Smooth muscle cell (in vitro differentiated cells): ENCODE results near the gene FBXW5. TPM values are rescaled to one million over a fixed set of nuclear protein-coding genes. Genes with fewer than 3 reads are reported as not detected.

ENCODE experiments used
- DNase-seq: peaks from one replicate; lab custom pipeline; 2025; ENCODE audit not compliant: unreplicated experiment; lab: John Stamatoyannopoulos, UW
- H2AFZ ChIP-seq: fragments of 200-600 bp; sonication (generic); 2 replicates; pipeline ENCODE4 v1.6.0; 2016; ENCODE audit warnings: antibody characterized with exemption, low read depth, mild to moderate bottlenecking
- H3F3A ChIP-seq: fragments of 200-600 bp; sonication (generic); 2 replicates; pipeline ENCODE4 v1.6.0; 2017; ENCODE audit warnings: antibody characterized with exemption, low read depth
- H3K27ac ChIP-seq: fragments of 200-600 bp; sonication (generic); 2 replicates; pipeline ENCODE4 v1.5.1; 2016; ENCODE audit warnings: low read depth, mild to moderate bottlenecking
- H3K27me3 ChIP-seq: fragments of 200-600 bp; sonication (generic); 2 replicates; pipeline ENCODE4 v1.6.1; 2016; ENCODE audit warnings: low read depth, mild to moderate bottlenecking
- H3K36me3 ChIP-seq: fragments of 200-600 bp; sonication (generic); 2 replicates; pipeline ENCODE4 v1.5.1; 2016; ENCODE audit warnings: low read depth
- H3K4me1 ChIP-seq: fragments of 200-600 bp; sonication (generic); 2 replicates; pipeline ENCODE4 v1.5.1; 2016; ENCODE audit warnings: low read depth
- H3K4me2 ChIP-seq: fragments of 200-600 bp; sonication (generic); 2 replicates; pipeline ENCODE4 v1.6.0; 2016; ENCODE audit warnings: mild to moderate bottlenecking
- H3K4me3 ChIP-seq: fragments of 200-600 bp; sonication (generic); 2 replicates; pipeline ENCODE4 v1.5.1; 2016; ENCODE audit warnings: mild to moderate bottlenecking
- H3K79me2 ChIP-seq: fragments of 200-600 bp; sonication (generic); 2 replicates; pipeline ENCODE4 v1.6.0; 2016; ENCODE audit warnings: low read depth, mild to moderate bottlenecking
- H3K9ac ChIP-seq: fragments of 200-600 bp; sonication (generic); 2 replicates; pipeline ENCODE4 v1.6.0; 2016; ENCODE audit warnings: low read depth
- H3K9me3 ChIP-seq: fragments of 200-600 bp; sonication (generic); replicated peaks from 2 replicates; pipeline ENCODE4 v1.5.1; 2016; ENCODE audit warnings: low read depth
- H4K20me1 ChIP-seq: fragments of 200-600 bp; sonication (generic); 2 replicates; pipeline ENCODE4 v1.6.0; 2016; ENCODE audit warnings: low read depth
- WGBS: methylation state at CpG from one replicate; pipeline ENCODE4 v1.1.7; 2016; ENCODE audit warnings: low lambda C conversion rate; 5-methylcytosine and 5-hydroxymethylcytosine counted together
- polyA plus RNA-seq: library from polyadenylated mRNA; unstranded; fragments of >200 nt; fragmentation: Nextera tagmentation; extraction: Ambion mirVana; gene quantifications from 2 replicates; pipeline ENCODE4 v1.2.1, GENCODE V29; 2016
- total RNA-seq: library from RNA; depleted of rRNA; stranded (reverse); fragments of >200 nt; gene quantifications from 2 replicates; pipeline ENCODE4 v1.2.3, GENCODE V29; 2014
- TF ChIP-seq, protein P1 (sequence below): fragments of 200-600 bp; sonication (generic); IDR thresholded peaks from 2 replicates; pipeline ENCODE4 v1.5.1; 2017; ENCODE audit warnings: borderline replicate concordance, mild to moderate bottlenecking, antibody characterized with exemption; ENCODE audit not compliant: insufficient read depth, poor library complexity, severe bottlenecking

The FBXW5 gene
- total and polyA plus RNA-seq, 2 experiments from 2014 or later, result 70.5 to 105 TPM

DNA sequence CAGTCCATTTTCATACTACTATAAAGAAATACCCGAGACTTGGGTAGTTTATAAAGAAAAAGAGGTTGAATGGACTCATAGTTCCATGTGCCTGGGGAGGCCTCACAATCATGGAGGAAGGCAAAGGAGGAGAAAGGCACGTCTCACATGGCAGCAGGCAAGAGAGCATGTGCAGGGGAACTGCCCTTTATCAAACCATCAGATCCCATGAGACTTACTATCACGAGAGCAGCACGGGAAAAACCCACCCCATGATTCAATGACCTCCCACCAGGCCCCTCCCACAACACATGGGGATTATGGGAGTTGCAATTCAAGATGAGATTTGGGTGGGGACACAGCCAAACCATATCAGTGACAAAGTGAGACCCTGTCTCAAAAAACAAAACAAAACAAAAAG is 38.3 kb downstream of the FBXW5 start:
- no peak overlapping the region for H3K9ac ChIP-seq
- H3F3A ChIP-seq, result no peaks in the 10 kb centered on the region
- no peaks in the 10 kb centered on the region for H3K79me2 ChIP-seq
- TF ChIP-seq, protein P1, sequence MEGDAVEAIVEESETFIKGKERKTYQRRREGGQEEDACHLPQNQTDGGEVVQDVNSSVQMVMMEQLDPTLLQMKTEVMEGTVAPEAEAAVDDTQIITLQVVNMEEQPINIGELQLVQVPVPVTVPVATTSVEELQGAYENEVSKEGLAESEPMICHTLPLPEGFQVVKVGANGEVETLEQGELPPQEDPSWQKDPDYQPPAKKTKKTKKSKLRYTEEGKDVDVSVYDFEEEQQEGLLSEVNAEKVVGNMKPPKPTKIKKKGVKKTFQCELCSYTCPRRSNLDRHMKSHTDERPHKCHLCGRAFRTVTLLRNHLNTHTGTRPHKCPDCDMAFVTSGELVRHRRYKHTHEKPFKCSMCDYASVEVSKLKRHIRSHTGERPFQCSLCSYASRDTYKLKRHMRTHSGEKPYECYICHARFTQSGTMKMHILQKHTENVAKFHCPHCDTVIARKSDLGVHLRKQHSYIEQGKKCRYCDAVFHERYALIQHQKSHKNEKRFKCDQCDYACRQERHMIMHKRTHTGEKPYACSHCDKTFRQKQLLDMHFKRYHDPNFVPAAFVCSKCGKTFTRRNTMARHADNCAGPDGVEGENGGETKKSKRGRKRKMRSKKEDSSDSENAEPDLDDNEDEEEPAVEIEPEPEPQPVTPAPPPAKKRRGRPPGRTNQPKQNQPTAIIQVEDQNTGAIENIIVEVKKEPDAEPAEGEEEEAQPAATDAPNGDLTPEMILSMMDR, result no peak
- H3K4me3 ChIP-seq, result no peak overlapping the region
- H3K4me2 ChIP-seq, result no peak overlapping the region
- no peaks in the 10 kb centered on the region for H3K9me3 ChIP-seq
- no peak overlapping the region for H2AFZ ChIP-seq
- DNase-seq, result no peak
- peaks cover under 1% of the 10 kb centered on the region for H4K20me1 ChIP-seq
- WGBS, result 91% methylated on average over 4 of the region's 4 CpGs
- peaks cover 4% of the 10 kb centered on the region for H3K4me1 ChIP-seq
- no peak overlapping the region for H3K27ac ChIP-seq
- no peaks in the 10 kb centered on the region for H3K36me3 ChIP-seq
- no peaks in the 10 kb centered on the region for H3K27me3 ChIP-seq

DNA sequence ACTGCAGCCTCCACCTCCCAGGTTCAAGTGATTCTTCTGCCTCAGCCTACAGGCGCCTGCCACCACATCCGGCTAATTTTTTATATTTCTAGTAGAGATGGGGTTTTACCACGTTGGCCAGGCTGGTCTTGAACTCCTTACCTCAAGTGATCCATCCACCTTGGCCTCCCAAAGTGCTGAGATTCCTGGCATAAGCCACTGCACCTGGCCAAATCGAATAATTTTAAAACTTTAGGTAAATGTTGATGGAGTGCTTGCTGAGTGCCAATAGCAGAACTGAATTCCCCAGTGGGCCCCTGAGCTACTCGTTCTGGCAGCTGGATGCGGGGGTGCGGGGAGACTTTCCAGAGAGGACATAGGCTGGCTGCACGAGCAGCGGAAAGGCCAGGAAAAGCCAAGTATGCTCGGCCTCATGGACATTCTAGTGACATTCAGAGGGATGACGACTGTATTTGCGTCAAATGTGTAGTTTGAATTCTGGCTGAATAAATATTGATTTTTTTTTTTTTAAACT is 41.4 kb downstream of the FBXW5 start:
- H3K4me1 ChIP-seq, result peaks cover 4% of the 10 kb centered on the region
- H3F3A ChIP-seq, result no peaks in the 10 kb centered on the region
- no peak overlapping the region for H2AFZ ChIP-seq
- no peak overlapping the region for H3K4me3 ChIP-seq
- TF ChIP-seq, protein P1, result no peak
- H3K4me2 ChIP-seq, result no peak overlapping the region
- no peaks in the 10 kb centered on the region for H3K36me3 ChIP-seq
- WGBS, result 92% methylated on average over 12 of the region's 12 CpGs
- DNase-seq, result no peak
- H3K79me2 ChIP-seq, result no peaks in the 10 kb centered on the region
- no peaks in the 10 kb centered on the region for H3K27me3 ChIP-seq
- no peaks in the 10 kb centered on the region for H3K9me3 ChIP-seq
- H4K20me1 ChIP-seq, result peaks cover 8% of the 10 kb centered on the region
- peak overlapping the region; percentile 88 for H3K27ac ChIP-seq
- H3K9ac ChIP-seq, result peak overlapping the region; percentile 63

DNA sequence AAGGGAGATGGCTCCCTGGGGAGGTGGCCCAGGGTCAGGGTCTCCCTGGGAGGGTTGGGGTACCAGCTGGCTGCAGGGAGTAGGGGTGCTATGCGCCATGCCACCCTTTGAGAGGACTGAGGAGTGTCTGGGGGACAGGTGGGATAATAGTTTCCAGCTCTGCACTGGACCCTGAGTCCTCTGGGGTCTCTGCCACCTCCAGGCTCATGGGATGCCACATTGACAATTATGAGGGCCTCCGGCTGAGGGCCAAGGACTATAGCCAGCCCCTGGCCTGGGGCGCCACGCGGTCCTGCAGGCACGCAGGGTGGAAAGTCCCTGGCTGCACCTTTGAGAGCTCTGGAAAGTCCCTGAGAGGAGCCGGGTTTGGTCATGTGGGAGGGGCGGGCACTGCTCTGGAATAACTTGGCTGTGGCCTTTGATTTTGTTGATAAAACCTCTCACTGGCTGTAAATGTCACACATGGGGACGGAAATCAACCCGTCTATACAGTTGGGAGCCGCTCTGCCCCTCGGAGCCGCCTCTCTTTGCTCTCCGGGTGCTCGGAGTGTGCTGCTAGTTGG is 42.2 kb downstream of the FBXW5 start:
- peaks cover 11% of the 10 kb centered on the region for H4K20me1 ChIP-seq
- WGBS, result 65% methylated on average over 15 of the region's 15 CpGs
- H3K9me3 ChIP-seq, result no peaks in the 10 kb centered on the region
- peak; percentile 42 for DNase-seq
- H3K79me2 ChIP-seq, result no peaks in the 10 kb centered on the region
- H3K4me3 ChIP-seq, result no peak overlapping the region
- H3K27me3 ChIP-seq, result no peaks in the 10 kb centered on the region
- peak overlapping the region; percentile 88 for H3K27ac ChIP-seq
- H3K4me1 ChIP-seq, result peaks cover 4% of the 10 kb centered on the region
- no peak overlapping the region for H2AFZ ChIP-seq
- no peaks in the 10 kb centered on the region for H3K36me3 ChIP-seq
- H3K4me2 ChIP-seq, result peak overlapping the region; percentile 37
- no peaks in the 10 kb centered on the region for H3F3A ChIP-seq
- TF ChIP-seq, protein P1, result no peak
- H3K9ac ChIP-seq, result peak overlapping the region; percentile 74

DNA sequence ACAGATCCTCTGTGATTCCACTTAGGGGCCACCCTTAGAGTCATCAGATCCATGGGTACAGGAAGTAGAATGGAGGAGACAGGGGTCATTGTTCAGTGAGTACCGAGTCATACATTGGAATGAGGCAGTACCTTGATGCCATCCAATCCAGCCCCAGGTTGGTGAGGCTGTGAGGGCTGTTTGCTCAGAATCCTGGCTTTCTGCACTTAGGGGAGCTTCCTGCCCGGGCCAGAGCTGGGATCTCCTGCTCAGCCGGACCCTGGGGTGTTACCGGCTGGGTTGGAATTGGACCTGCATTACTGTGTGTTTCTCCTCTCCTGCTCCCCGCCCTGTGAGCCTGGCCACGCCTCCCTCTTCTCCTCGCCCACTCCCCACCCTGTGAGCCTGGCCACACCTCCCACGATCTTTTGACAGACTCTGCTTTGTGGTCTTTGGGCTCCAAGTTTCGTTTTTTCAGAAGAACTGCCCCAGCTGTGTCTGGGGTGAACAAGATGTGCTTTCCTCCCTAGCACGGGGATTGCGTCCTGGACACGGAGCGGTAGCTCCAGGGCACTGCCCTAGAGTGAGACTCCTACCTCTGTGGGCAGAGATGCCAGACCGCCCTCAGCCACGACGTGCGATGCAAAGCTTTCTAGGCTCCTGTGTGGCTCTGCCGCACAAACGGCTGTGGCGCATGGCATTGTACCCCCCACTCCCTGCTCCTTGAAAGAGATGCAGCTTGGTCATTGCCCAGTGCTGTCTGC is 42.9 kb downstream of the FBXW5 start:
- no peaks in the 10 kb centered on the region for H3F3A ChIP-seq
- H3K36me3 ChIP-seq, result no peaks in the 10 kb centered on the region
- DNase-seq, result no peak
- TF ChIP-seq, protein P1, result no peak
- peak overlapping the region; percentile 88 for H3K27ac ChIP-seq
- peak overlapping the region; percentile 37 for H3K4me2 ChIP-seq
- peaks cover 11% of the 10 kb centered on the region for H4K20me1 ChIP-seq
- no peak overlapping the region for H3K4me3 ChIP-seq
- no peaks in the 10 kb centered on the region for H3K9me3 ChIP-seq
- H2AFZ ChIP-seq, result no peak overlapping the region
- WGBS, result 83% methylated on average over 20 of the region's 20 CpGs
- H3K27me3 ChIP-seq, result no peaks in the 10 kb centered on the region
- H3K4me1 ChIP-seq, result peaks cover 4% of the 10 kb centered on the region
- no peaks in the 10 kb centered on the region for H3K79me2 ChIP-seq
- H3K9ac ChIP-seq, result peak overlapping the region; percentile 74
